Measurements from ENCODE around the gene DLX5.

Gene DLX5

GRCh38 chr7:97018126-97018601 lies 6.5 kb downstream of the DLX5 start:
- no peak for DNase-seq (ENCODE audit: low spot score)

GRCh38 chr7:97017192-97018125 lies 7.2 kb downstream of the DLX5 start:
- DNase-seq (ENCODE audit: low spot score), result no peak

DNA sequence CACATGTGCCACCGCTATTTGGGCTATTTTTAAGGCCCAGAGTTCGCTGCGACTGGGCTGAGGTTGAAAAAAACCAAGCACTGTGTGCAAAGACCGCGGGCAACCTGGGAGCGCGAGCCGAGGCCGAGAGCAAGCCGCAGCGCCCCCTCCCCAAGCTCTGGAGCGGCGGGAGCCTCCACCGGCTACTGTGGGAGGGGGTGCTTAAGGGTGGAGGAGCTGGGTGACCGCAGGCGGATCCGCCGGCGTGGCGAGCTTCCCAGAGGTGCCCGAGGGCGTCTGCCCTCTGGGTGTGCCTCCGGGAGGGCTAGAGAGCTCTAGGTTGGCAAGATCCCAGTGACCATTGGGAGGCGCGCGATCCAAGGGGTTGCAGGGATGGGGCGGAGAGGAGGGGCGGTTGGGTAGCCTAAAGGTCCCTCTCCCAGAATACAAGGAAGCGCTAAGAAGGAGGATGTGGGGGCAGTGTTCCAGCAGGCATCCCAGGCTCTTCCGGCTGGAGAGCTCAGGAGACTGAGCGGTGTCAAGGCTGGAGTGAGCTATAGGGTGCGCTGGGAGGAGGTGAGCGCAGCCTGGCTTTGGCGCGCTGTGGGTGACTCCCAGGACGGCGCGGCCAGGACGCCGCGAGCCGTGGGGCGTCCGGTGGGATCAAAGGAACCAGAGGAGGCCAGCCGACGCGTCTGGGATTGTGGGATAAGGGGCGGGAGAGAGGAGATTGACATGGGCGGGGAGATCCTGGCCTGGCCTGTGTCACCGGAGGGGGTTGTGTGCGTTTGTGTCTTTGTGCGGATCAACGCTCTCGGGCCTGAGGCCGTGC lies 8.0 kb downstream of the DLX5 start:
- DNase-seq (ENCODE audit: low spot score), result no peak

DNA sequence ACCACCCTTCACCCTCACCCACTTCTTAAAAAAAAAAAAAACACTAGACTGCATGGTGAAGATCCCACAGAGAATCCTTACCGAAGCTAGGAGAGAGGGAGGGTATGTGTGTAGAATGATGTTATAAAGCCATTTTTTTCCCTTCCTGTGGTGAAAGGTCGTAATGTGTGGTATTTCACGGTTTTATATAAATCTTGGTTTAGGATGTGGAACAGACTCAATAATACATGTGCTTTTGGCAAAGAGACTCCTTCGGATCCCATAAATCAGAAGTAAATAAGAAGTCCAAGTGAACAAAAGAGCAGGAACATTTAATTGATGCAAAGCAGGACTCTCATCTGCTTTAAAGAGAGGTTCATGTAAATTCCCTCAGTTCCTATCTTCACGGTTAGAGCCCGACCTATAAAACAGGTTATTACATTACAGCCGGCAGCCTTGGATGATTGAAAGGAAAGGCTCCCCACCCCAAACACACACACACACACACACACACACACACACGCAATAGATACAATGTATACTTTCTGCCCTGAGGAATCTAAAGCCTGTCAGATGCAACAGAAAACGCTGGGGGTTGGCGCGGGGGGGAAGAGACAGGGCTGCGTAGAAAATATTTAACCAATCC lies 8.8 kb downstream of the DLX5 start:
- DNase-seq (ENCODE audit: low spot score), result no peak

GRCh38 chr7:97015279-97015678 lies 9.4 kb downstream of the DLX5 start:
- DNase-seq (ENCODE audit: low spot score), result no peak

DNA sequence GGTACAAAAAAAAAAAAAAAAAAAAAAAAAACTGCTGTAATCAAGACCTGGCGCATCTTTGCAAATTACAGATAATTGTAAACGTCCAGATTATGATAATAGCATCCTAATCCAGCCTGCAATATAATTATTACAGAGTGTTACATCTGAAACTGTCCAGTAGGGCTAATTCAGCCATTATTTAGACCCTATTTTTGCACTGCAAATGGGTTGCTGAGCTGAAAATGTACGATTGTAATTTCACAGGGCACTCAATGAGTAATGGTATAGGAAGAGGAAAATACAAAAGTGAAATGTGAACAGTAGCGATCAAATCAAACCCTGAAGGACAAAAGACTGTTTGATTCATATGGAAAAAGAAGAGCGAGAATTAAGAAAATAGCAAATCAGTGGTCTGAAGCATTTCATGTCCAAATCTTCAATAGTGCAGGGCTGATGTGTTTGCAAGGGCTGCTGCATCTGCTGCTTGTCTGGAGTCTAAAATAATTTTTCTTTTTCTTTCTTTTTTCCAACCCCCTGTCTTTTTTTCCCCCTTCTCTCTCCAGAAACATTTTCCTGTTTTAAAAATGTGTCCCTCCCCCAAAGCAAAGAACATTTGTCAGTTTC lies 10.4 kb downstream of the DLX5 start:
- no peak for DNase-seq (ENCODE audit: low spot score)

DNA sequence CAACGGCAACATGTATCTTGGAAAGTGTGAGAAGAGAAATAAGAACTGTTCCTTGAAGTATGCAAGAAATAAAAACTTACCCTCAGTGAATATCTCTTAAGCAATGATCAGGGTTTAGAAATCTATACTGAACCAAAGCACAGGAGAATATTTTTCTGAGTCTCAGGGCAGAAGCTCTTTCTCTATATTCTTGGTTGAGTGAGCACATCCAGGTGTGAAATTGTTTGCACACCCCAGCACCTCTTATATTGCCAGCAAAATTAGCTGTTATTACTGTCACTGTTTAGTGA lies 10.8 kb downstream of the DLX5 start:
- DNase-seq (ENCODE audit: low spot score), result no peak

DNA sequence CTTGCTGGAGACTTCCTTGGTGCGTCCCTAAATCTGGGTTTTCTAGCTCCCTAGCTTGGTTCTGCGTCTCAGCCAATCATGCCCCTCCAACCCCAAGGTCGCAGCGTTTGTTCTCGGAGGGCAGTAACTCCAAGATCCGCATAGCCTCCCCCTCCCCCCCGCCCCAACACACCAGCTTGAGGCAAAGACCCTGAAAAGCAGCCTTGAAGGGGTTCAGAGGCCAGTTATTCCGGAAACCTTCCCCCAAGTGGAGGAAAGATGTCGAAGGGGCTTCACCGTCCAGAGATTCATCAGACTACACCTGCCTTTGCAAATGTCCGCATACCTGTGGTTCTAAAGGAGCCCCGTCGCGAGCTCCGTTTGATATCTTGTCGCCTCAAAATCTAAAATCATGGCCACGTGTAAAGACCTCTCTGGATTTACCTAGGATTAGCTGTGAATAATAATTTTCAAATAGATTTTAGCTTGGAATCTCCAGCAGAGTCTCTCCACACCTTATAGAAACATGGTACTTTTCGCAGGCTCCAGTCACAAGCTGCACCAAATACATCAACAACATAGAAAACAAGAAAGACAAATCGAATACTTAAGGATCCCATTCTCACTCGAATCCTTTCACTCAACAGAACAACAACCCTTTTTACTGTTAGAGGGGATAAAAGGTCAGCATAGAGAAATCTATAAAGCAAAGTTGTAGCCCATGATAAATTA lies 11.3 kb downstream of the DLX5 start:
- no peak for DNase-seq (ENCODE audit: low spot score)

DNA sequence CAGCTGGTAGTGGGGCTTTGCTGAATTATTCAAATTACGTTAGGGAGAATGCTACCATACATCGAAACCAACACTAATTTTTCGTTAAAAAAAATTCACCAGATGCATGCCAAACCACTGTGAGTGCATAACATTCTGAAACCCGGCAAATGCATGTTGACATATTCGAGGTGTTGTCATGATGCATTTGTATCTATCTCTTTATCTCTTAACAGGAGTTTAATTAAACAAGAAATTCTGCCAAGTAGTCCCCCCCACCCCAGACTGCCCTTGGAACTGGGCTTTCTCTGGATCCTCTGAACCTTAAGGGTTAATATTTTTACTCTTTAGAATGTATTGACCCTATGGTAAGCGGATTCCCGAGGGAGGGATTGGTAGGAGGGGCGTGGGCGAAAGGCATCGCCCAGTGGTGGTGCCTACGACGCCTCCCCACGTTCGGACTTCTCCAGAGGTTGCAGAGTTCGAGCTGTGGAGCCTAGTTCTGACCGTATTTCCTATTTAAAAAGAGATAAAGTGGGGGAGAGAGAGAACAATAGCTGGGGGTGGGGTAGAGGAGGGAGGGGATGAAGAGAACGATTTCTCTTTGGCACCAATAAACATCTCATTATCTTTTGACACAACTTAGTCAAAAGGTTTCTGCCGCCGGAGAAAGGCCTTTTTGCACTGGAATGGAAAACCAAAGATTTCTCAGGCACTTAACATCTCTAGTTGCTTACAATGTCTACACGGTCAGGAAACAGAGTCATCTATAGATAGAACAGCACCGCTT lies 12.1 kb downstream of the DLX5 start:
- DNase-seq (ENCODE audit: low spot score), result no peak

- no peak for DNase-seq (ENCODE audit: low spot score)
Measured at GRCh38 chr7:97011536-97012364, 12.9 kb downstream of the DLX5 start.

GRCh38 chr7:97011104-97011503 lies 13.5 kb downstream of the DLX5 start:
- DNase-seq (ENCODE audit: low spot score), result no peak

DNA sequence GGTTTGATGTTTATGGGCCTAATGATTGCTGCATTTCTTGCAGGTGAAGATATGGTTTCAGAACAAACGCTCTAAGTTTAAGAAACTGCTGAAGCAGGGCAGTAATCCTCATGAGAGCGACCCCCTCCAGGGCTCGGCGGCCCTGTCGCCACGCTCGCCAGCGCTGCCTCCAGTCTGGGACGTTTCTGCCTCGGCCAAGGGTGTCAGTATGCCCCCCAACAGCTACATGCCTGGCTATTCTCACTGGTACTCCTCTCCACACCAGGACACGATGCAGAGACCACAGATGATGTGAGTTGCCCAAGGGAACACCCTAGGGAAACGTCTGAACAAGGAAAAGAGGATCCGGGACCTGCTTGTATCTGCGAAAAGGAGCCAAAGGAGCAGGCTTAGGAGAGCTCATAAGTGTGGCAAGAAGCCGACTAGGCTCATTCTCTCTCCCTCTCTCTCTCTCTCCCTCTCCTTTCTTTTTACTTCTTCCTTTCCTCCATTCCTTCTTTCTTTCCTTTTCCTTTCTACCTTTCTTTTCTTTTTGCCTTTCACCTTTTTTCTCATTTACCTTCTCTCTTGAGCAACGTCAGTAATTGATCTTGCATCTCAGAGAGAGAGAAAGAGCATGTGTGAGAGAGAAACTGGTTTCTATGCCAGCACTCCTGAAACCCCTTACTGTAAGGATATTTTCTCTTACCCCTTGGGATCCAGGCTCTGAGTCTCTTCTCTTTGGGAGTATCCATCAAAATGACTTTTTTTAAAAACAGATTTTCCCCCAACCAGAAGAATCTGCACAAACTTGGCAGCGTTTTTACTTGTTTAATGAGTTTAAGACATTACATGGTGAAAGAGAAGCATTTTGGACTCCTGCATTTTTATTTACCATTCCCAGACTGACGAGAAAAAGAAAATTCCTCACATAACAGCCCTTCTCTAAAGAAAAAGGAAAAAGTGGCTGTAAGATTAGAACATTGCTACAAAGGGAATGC lies 14.6 kb downstream of the DLX5 start:
- DNase-seq (ENCODE audit: low spot score), result no peak

DNA sequence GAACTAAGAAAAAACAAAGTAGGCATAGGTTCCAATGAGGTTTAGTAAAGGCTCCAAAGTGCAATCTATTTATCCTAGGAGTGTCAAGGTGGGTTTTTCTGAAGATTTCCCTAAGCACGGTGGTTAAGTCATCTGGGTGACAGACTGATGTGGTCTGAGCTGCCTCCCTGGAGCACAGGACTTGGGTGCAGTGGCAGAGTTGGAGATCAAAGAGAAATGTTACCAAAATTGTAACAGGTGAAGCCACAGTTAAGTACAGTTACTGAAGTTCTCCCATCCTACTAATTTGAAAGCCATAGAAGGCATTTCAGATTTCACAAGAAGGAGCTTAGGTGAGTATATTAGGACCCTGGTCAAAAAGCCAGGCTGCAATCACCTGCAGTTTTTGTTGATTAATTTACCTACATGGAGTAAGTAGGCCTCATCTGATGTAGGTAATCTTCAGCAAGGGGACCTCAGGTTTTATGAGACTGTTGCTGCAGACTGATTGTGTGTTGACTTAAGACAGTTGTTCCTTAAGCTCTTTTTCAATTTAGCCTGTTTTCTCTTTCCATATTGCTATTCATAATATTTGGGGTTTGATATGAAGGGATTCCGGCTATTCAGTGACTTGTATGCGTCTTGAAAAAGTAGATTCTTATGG lies 16.2 kb downstream of the DLX5 start:
- no peak for DNase-seq (ENCODE audit: low spot score)

GRCh38 chr7:97007583-97007861 lies 17.1 kb downstream of the DLX5 start:
- no peak for DNase-seq (ENCODE audit: low spot score)

DNA sequence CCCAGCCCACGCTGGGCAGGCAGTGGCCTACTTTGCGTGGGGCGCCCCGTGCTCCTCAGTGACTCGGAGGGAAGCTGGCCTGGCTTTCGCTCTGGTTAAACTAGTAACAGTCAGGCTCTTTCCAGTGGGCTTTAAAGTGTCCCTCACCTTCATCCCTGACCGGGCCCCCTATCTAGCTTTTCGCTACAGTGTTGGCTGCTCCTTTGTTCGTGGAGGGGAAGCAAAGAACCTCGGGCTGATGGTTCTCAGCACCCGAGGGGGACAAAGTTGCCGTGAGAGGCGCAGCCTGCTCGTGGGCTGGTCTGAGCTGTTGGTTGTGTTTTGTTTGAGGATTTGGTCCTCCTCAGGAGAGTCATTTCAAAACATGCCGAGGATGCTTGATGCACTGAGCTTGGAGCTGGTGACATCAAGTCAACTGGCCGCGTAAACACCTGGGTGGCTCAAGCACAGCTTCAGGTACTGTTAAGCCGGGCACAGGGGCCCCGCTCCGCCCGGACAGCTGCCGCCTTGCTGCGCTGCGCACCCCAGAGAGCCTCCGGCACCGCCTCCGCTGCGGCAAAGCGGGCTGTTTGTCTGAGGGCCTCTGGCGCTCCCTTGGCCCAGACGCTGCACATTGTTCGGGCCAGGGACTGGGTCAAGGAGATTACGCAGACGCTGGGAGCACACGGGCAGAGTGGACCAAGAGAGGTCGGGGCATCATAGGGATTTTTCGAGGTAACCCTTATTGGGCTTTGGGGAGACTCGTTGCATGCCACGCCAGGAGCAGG lies 17.6 kb downstream of the DLX5 start:
- no peak for DNase-seq (ENCODE audit: low spot score)

DNA sequence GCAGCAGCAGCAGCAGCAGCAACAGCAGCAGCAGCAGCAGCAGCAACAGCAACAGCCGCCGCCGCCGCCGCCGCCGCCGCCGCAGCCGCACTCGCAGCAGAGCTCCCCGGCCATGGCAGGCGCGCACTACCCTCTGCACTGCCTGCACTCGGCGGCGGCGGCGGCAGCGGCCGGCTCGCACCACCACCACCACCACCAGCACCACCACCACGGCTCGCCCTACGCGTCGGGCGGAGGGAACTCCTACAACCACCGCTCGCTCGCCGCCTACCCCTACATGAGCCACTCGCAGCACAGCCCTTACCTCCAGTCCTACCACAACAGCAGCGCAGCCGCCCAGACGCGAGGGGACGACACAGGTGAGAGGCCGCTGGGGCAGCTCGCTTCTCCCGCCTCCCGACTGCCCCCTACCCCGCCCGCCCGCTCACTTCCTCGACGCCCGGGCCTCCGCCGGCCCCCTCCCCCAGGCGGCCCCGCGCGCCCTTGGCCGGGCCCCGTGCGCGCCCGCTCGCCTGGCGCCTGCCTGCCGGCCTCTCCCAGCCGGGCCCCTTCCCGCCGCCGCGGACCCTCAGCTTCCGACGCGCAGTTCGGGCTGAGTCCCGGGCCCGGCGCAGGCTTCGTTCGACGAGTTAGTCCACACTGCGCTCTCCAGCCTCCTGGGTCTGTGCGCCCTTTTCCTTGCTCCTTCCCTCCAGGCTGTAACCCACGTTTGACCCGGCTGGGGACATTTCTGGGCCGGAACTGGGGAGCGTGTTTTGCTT lies 18.4 kb downstream of the DLX5 start:
- no peak for DNase-seq (ENCODE audit: low spot score)

Measured in globus pallidus (tissue), 1 donor.